NT2/D1 (cell line): ENCODE measurements around the gene DIP2C.

Experiments used
- SUZ12 ChIP-seq: IDR thresholded peaks from 2 replicates; pipeline ENCODE4 v1.6.1; 2011; ENCODE audit not compliant: insufficient read length, insufficient read depth; ENCODE audit errors: extremely low read depth
- ZNF274 ChIP-seq: IDR thresholded peaks from 2 replicates; pipeline ENCODE4 v1.6.1; 2011; ENCODE audit warnings: mild to moderate bottlenecking, low read depth, low read length

DNA sequence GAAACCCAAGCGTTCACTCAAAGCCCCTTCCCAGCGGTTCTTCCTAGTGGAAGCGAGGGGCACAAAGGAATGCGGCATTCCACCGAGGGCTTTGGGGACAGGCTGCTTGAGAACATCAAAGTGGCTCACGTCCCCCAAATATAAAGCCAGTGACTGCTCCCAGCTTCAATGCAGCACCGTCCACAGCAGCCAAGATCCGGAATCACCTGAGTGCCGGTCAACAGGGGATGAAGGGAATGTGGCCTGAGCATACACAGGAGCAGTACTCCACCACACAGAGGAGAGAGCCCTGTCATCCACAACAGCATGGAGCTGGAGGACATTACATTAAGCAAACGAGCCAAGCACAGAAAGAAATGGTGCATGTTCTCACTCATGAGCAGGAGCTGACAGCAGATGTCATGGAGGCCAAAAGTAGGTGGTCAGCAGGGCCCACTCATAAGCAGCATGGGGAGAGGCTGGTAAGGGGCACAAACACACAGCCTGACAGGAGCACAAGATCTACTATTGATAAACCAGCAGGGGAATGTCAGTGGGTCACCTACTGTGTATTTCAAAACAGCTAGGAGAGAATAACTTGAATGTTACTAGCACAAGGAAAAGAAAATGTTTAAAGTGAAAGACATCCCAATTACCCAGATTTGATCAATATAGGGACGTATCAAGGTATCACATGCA, 79.5 kb downstream of the DIP2C start:
- TF ChIP-seq SUZ12 (no peak), ZNF274 (no peak)
